HG03039 (cell line): ENCODE data around the gene TOMM40L.

ENCODE experiments used
- ATAC-seq: cut with Tn5 transposase; IDR thresholded peaks from one replicate; pipeline ENCODE4 v1.9.1; 2021; ENCODE audit warnings: mild to moderate bottlenecking, moderate library complexity; ENCODE audit not compliant: unreplicated experiment

TOMM40L gene

DNA sequence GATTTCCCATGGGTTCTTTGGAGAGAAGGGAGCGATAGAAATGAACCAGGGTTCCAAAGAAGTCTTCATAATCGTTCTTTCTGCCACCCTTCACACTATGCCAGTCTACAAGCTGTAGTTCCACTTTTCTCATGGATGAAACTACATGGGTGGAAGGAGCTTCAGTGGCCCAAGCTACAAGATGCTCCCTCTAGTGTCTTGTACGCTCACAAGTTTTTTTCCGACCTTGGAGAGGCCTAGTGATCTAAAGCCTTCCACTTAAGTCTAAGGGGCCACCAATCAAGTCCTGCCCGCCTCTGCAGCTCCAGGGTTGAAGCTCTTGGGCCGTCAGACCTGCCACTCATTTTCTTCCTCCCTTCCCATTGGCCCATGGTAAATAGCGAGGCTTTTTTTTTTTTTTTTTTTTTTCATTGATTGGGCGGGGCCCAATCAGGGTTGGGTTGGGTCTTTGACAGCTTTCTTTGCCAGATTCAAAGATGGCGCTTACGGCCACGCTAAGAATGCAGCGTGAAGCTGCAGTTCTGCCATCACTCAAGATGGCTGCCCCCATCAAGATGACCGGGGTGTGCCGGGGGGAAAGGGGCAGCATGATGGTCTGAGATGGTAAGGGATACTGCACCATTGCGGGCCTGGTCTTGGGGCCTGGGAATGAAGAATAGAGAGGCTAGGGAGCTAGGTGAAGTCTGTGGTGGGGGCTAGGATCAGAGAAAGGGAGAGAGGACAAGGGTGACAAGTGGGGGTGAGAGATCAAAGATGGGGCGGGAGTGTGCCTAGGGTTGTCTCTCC is at the start of gene TOMM40L:
TOMM40L (plus strand) TSS at position 527 of the 786 bp plus-strand sequence. CDS start 430 bp downstream, outside the sequence.
- peak; percentile 84 for ATAC-seq

DNA sequence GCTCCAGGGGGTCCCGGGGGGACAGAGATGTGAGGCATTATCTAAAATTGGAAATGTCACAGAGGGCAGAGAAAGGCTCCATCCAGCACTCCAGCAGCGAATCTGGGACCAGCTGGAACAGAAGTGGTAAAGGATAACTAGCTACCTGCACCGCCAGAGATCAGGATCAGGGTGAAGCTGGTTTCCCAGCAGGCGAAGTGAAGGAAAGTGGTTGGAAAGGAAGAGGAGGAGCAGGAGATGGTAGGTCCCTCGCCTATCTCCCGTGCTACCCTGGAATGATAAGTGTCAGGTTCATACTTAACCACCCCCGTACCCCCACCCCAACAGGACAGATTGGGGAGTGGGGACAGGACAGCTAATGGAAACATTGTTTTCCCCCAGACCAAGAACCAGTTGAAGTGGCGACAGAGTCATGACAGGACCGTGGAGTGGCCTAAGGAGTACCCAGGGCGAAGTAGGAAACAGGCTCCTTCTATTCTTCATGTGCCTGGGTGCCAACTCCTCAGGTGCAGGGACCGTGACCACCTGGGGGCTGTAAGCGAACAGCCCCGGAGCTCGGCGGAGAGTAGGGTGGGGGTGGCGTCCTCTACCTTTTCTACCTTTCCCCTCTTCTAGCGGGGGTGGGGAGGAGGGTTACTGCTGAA is 49.3 kb upstream of the TOMM40L start:
- ATAC-seq, result no peak

DNA sequence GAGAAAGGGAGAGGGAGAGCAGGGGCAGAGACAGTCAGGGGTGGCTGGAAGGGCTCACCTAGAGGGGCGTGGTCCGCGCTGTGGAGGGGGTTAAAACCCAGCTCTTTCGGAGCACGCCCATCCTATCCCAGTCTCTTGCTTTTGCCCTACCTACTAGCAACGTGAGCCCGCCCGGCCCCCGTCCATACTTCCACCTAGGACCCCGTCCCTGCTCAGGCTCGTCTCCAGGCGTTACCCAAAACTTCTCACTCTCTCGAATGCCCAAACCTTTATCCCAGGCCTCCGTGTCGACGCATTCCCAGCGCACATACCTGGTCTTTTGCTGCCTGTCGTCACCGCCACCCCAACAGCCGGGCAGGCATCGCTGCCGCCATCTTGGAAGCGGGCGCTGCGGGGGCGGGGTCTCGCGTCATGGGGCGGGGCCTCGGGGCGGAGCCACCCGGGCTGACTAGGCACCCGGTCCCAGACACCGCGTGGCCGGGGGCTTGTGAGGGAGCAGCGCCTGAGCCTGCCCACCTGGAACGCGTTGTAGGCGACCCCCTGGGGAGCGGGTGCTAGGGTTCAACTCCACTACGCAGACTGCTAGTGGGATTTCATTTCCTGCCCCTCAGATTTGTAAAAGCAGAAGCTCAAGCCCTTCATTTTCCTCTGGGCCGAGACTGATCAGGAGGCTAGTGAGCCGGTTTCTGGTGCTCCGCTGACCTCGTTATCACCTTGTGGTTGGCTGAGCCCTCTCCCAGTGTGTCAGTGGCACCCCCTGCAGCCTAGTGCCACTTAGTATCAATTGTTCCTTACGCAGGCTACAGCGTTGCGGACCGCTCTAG is 48.5 kb upstream of the TOMM40L start, which contains the start of gene B4GALT3:
B4GALT3 (minus strand) TSS at position 396 of the 824 bp plus-strand sequence. CDS start 1,447 bp downstream, outside the sequence.
- peak; percentile 80 for ATAC-seq

DNA sequence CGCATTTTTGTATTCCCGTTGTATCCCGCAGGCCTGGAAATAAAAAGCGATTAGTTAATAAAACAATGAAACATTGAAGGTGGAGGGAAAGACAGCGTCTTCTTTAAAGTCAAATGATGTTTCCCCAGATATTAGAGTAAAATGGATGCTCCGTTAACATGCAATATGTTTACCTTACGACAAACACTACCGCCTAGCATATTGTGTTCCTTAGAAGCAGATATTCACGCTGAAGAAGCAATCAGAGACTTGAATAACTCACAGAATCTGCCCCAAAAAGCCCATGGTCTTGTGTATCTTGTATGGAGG is 48.0 kb upstream of the TOMM40L start:
- ATAC-seq, result no peak

GRCh38 chr1:161179698-161180097 is 46.2 kb upstream of the TOMM40L start:
- no peak for ATAC-seq

GRCh38 chr1:161180639-161181038 is 45.2 kb upstream of the TOMM40L start:
- no peak for ATAC-seq

DNA sequence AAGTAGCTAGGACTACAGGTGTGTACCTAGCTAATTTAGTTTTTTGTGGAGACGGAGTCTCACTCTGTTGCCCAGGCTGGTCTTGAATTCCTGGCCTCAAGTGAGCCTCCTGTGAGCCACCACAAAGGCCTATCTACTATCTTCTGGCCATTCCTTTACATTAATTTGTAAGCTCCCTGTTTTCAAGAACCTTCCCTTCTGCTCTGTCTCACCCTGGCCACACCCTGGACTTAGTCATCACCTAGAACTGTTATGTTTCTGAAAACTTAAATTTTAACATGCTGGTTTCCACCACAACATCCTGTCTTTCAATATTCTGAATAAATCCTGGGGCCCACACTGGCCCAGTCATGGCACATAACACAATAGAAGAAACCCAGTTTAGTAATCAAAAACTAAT is 43.6 kb upstream of the TOMM40L start:
- no peak for ATAC-seq

DNA sequence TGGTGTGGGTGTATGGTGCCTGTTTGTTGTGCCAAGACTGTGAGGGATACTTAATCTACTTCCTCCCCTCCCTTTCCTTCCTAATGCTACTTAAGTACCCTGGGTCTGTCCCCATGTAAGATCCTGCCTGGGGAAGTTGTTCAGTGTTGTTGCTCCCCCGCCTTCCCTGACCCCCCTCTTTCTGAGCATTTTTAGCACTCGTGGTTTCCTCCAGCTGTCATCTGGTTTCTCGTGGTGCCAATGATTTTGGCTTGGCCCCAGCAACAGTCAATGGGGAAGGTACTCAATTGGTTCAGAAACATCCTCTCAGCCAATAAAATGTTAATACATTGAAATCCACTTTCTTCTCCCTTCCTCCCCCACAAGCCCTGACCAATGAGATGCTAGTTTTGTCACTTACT is 40.6 kb upstream of the TOMM40L start:
- ATAC-seq, result peak; percentile 66

DNA sequence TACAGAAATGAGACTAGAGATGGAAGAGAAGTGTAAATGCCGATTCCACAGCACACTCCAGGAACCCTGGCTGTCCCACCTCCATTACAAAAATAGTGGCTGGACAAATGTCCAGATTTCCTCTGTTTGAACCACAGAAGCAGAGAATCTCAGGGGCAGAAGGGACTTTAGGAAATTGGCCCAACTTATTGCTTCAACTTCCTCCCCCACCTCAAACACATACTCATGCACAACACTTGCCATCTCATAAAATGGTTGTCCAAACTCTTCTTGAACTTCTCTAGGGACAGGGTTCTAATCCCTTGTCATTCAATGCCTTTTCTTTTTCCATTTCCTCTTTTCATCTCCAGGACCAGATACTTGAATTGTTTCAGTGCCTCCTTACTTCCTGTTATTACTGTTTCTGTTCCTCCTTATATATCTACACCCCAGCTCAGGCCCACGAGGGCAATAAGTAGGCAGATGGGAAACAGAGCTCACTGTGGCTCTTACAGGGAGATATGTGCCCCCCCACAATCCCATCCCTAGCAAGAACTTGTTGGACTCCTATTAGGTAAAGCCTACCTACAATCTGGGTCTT is 40.0 kb upstream of the TOMM40L start:
- ATAC-seq, result no peak

- ATAC-seq, result no peak
Measured at GRCh38 chr1:161187311-161187710, 38.5 kb upstream of the TOMM40L start.

GRCh38 chr1:161188381-161188780 is 37.5 kb upstream of the TOMM40L start:
- no peak for ATAC-seq

- ATAC-seq, result no peak
Measured at GRCh38 chr1:161189036-161189435, 36.8 kb upstream of the TOMM40L start.

DNA sequence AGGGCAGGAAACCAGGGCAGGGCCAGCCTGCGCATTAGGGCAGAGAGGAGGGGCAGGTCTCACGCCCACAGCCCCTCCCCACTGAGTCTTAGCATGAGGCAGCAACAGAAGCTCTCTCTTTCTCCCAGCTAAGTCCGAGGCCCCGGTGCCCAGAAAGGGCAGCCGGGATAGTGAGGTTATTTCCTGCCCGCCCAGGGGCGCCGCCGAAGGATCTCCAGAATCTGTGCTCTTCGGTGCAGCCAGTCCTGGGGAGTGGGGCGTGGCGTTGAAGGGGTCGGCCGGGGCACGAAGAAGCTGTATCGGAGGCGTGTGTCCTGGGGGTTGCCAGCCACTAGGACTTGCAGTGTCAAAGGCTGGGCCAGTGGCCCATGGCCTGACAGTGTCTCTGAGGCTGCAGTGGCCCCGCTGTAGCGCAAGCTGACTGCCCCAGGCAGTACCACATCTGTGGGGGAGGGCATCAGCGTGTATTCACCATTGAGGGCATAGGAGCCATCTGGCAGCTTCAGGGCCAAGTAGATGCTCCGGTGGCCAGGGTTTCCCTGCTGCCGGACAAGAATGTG is 34.8 kb upstream of the TOMM40L start:
- no peak for ATAC-seq

DNA sequence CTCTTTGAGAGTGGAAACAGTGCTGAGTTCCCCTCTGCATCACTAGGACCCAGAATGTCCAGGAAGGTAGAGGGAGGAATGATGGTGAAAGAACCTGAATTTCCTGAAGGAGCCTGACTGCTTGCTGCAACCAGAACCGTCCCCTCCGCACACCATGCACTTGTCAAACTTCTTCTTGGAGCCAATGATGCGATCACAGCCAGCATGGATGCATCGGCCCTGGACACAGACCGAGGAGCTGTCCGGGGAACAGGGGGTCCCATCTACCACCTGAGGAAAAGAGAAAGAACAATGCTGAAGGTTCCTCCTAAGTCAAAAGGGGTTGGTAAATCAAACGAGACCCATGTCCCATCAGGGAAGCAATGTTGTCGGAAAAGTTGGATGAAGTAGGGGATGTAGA is 33.9 kb upstream of the TOMM40L start:
- ATAC-seq, result no peak

GRCh38 chr1:161192476-161193465 is 33.1 kb upstream of the TOMM40L start:
- ATAC-seq, result peak; percentile 42

DNA sequence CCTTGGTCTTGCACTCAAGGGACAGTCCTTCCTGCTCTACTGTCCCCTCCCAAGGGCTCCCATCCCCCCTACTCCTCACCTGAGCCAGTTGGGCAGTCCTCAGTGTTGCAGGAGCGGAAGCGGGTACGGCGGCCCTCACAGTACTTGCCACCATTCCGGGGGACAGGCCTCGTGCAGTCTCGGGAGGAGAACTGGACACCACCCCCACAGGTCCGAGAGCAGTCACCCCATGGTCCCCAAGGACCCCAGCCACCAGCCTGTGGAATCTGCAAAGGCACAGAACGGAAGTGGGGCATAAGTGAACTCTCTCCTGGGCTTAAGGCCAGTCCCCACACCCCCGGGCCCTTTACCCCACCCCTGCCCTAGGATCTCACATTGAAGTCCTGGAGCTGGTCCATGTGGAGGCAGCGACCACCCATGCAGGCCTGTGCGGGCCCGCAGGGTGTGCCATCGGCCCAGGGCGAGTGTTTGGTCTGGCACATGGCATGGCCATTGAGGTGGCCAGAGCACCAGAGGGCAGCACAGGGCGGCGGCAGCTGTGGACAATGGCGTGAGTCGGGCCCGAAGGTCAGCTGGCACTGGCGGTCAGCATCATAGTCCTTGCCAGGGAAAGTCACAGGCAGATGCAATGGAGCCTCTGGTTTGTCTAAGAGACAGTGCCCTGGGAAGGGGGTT is 32.2 kb upstream of the TOMM40L start:
- ATAC-seq, result no peak

DNA sequence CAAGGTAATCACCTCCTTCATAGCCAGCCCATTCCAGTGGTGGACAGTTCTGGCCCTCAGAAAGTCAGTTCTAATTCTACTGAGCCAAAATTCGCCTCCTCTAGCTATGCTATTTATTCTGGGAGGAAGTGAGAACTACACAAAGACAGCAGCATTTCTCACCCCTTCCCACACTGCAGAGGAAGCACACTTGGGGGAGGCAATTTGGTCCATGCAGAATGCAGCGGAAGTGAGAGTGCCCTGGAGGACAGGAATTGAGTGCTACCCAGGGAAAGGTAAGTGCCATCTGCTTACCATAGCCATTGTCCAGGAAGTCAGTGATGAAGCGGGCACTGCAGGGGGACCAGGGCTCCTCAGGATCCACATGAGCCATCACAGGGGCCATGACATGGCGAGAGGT is 30.7 kb upstream of the TOMM40L start:
- no peak for ATAC-seq

DNA sequence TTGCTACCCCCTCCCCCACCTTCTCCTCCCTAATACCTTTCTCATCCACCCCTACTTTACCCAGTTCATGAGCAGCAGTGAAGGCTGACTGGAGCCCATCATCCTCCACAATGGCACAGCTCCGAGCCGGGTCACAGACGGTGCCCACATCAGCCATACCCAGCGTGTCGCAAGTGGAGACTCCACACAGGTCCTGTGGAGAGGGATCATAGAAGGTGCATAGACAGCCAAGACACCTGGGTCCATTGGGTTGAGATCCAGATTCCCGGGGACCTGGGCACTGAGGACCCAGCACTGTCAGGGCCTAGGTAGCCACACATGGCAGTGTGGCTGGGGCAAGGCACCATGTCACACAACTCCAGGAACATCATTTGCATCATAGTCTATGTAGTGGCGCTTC is 29.7 kb upstream of the TOMM40L start:
- no peak for ATAC-seq
